ENCODE data around the gene LPIN1.

- TF ChIP-seq CTCF (IDR thresholded peaks at IDR 0.05; ENCODE audit: low read depth, low read length), result no peak
- no peak for TF ChIP-seq POLR2A (IDR thresholded peaks at IDR 0.05; ENCODE audit: extremely low read depth, insufficient read length)
- TF ChIP-seq MAX (IDR thresholded peaks at IDR 0.05; ENCODE audit: low read depth, low read length), result no peak
- TF ChIP-seq MYC (IDR thresholded peaks at IDR 0.05; ENCODE audit: low read depth, low read length), result no peak
These were observed 72.8 kb downstream of the LPIN1 start for GRCh38 chr2:11819235-11819729.

All from NB4 (cell line).